GM19395 (cell line): Measurements from ENCODE around the gene NT5DC3.

Experiments used
- ATAC-seq: cut with Tn5 transposase; IDR thresholded peaks from one replicate; pipeline ENCODE4 v1.9.1; 2021; ENCODE audit warnings: mild to moderate bottlenecking, moderate library complexity; ENCODE audit not compliant: unreplicated experiment

Gene NT5DC3

DNA sequence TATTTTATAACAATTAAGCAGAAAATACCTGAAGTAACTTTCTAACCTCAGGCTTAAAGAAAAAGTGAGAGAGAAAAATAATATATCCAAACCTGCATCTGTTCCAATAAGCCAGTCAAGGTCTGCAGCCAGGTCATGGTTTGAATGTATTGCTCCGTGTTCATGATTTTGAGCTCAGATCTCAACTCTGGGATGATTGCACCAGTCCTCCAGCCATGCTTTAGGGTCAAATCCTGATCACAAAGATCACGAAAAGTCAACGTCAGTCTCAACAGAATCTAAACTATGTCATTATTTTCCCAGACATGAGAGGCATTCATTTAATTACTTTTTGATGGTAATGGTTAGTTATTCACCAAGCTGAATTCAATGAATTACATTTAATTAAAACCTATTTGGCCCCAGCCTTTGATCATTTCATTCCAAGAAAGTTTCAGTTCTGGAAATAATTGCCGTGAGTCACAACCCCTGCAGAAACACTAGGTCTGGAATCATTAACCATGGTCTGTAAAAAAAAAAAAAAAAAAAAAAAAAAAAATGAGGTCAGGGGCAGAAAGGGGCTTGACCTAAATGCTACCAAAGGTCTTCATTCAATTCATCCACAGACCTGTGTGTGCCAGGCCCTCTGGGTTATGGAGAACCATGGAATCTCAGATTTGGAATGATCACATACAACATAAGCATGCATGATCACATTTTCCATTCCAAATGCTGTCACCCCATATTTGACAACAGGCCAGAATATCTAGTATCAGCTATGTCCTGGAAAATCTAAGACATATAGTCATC is 55.6 kb downstream of the NT5DC3 start:
- ATAC-seq, result no peak

DNA sequence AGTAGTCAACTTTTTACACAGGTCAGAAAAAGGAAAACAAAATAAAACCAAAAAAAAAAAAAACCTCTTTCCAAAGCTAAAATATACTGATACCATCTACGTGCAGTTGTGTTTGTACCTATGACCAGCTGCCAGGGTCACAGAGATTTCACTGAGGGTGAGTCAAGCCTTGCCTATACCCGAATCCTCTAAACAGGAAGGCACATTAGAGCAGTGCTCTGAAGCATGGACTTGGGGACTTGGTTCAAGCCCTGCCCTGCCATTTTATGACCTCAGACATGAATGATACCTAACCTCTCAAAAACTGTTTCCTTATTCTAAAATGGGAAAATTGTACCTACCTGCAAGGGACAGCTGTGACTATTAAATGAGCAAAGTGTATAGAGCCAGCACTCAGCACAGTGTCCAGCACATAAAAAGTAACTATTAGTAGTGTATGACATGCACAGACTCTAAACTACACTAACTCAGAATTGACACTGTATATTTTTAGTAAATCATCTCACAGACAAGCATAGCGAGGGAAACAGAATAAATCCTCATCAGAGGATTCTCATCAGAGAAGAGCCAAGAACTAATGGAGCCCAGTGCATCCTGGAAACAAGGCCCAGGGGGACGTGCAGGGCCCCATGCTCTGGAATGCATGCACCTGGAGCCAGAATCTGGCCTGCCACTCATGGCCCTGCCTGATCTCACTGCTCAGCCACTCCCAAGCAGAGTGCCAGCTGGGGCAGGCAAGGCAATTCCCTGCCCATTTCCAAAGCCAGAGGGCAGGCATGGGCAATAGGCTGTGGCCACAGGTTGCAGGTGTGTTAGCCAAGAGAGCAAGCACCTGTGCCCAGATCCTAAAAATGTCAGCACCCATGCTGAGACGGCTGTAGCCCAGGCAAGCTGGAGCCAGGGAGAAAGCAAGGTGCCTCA is 57.0 kb downstream of the NT5DC3 start:
- ATAC-seq, result no peak

DNA sequence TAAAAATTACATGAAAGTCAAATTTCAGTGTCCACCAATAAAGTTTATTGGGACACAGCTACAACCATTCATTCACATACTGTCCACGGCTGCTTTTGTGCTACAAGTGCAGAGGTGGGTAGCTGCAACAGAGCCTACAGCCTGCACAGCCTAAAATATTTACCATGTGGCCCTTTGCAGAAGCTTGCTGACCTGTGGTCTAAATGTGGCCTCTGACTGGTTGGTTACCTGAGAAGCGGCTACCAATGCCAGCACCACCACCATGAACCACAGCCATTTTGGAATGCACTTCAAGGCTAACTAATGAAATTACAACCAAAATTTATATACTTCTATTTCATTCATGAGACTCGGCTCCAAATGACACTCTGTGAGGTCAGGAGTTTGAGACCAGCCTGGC is 58.6 kb downstream of the NT5DC3 start:
- ATAC-seq, result no peak

DNA sequence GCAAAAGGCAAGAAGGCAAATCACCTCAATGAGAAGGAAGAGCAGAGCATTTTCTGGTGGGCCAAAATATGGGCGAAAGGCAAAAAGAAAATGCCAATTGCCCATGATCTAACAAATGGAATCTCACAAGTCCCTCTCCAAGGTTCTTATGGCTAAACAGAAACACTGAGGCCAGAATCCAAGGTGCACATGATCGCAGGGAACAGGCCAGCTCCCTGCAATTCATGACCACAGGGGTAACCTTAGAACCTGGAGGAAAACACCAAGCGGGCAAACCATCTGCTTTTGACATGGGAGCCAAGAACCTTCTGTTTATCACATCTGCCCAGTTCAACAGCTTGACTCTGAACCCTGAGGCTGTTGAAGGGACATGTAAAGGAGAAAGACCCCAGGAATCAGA is 60.0 kb downstream of the NT5DC3 start:
- ATAC-seq, result no peak

DNA sequence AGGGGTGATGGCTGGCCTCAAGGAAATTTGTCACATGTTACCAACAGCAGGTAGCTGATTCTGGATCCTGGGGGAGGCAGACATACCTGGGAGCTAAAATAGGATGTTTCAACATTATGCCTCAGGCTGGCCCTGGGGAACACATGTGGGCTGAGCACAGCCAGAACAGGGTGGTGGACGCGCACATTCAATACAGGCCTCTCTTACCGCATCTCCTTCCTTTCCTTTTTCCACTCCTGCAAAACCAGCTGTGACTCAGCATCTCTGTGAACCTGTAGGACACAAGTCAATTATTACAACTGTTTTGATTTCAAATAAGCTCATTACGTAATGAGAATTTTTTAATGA is 61.0 kb downstream of the NT5DC3 start:
- ATAC-seq, result no peak

DNA sequence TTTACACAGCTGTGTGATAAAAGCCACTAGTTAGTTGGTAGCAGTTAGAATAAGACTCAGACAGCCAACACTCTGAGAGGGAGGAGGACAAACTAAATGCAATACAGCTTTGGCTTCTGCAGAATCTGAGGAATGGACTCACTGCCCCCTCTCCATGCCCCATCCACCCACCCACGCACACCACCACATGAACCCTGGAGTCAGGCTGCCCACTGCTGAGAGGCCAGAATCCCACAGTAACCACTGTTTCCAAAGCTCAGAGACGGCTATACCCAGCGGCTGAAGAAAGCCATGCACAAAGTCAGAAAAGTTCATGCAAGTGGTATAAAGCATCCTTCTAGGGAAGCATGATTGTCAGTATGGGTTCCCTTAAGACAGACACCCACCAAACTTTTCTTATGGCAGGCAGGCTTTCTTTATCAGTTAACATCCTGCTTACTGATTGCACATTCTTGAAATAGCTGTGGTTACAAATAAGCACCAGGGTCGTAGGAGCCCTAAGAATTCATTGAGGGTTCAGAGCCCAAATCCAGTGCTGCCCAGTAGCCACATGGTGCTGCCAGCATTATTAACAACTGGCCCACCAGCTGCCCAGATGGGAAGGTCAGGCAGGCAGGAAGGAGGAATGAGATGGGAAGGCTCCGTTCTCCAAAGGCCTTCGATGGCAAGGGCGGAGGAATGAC is 61.5 kb downstream of the NT5DC3 start:
- ATAC-seq, result no peak

DNA sequence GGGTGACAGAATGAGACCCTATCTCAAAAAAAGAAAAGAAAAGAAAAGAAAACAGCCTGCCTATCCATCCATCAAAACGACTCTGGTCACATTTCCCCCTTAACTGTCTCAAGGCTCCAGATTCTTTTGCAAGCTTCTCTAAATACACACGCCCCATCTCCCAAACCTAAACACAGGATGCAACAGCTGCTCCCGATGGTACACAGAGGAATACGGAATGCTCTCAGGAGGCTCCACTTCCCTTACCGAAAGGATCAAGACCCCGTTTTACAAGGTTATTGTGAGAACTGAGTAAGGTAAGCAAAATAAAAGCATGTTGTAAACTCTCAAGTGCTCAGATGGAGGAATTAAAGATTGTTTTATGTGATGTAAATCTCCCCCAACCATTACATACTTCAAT is 62.3 kb downstream of the NT5DC3 start:
- no peak for ATAC-seq

DNA sequence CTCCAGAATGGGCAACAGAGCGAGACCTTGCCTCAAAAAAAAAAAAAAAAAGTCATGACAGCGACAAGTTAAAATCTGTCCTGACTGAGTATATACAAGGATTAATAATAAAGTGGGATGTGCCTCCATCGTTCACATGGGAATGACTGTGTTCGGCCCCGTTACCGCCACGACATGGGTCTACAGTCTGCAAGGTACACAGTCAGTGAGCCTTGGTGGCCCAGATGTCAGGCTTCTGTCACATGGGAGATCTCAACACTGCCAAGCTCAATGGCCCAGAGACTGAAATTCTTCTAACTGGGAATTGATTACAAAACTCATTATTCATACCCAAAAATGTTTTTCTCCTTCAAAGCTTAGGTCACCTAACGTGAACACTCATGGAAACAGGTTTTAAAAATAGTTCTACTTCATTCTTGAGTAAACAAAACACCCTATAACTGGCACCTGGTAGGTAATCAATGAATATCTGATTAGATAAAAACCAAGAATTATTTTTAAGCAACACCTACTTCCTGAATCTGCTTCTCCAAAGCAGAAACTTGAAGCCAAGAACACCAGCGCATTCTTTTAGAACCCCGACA is 66.0 kb downstream of the NT5DC3 start:
- ATAC-seq, result no peak

DNA sequence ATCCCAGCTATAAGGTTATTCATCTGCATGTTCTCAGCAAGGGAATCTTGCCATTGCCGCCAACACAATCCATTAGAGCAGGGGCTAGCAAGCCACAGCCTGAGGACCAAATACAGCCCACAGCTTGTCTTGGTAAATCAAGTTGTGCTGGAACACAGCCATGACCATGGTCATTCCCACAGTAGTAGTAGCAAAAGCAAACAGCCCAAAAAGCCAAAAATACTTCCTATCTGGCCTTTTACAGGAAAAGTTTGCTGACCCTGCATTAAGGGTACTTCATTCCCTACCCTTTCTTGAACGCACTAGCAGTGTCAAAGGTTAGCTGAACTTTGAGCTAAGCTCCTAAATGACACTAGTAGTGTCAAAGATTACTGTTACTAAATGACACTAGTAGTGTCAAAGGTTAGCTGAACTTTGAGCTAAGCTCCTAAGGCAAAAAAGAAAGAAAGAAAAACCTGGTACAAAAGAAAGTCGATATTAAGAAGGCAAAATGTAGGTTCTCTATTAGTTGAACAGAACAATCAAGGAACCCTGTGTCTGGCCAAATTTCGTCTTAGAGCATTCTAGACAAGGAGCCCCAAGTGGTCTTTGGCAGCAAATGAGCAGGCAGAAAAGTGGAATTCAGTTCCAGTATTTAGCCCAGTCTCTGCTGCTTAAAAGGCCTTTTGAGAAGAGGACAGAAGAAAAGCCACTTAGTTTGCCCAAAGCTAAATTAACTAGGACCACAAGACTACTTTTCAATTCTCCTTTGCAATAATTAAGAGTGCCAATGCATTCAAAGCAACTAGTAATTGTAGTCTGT is 67.7 kb downstream of the NT5DC3 start:
- ATAC-seq, result no peak

DNA sequence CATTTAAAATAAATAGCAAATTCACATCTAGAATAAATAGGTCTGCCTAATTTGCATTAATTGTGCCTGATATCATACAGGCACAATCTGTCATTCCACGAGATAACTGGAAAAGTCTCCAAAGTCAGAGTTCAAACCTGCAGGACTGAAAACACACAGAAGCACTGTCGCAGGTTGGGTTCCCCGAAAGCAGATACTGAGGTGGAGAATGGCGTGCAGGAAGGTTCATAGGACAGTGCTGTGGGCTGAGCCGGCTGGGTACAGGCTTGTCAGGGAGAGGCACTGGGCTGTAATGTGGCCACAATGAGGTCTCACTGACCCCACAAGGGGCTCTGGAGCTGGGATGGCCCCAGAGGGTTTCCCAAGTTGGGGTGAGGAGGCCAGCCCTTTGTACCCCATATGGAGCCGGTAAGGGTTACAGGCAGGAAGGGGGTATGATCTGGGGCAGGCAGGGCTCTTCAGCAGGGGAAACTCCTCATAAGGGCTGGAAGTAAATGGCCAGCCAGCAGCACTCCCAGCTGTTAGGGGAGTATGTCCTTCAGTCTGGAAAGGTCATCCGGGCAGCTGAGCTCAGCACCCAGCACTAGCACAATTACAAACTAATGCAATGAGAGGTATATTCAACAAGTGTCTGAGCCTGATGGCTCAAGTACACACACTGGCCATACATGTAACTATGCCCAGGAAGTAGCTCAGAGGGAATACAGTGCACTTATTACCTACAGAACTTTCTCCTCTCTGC is 68.5 kb downstream of the NT5DC3 start:
- no peak for ATAC-seq

DNA sequence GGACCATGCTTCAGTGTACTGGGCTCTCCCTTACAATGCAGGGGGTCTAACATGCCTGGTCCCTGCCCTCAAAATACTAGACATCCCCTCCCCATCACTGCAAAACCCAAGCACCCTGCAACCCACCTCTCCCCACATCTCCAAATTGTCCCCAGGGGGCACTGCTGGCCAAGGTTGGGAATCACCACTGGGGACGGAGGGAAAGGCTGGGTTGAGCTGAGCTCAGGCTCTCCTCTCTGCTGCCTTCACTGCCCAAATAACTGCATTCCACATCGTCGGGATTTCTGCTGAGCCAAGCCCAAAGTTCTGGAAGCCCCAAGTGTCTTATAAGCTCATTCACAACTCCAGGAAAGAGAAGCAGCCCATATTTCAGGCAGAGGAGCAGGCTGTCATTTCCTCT is 69.6 kb downstream of the NT5DC3 start:
- ATAC-seq, result no peak

DNA sequence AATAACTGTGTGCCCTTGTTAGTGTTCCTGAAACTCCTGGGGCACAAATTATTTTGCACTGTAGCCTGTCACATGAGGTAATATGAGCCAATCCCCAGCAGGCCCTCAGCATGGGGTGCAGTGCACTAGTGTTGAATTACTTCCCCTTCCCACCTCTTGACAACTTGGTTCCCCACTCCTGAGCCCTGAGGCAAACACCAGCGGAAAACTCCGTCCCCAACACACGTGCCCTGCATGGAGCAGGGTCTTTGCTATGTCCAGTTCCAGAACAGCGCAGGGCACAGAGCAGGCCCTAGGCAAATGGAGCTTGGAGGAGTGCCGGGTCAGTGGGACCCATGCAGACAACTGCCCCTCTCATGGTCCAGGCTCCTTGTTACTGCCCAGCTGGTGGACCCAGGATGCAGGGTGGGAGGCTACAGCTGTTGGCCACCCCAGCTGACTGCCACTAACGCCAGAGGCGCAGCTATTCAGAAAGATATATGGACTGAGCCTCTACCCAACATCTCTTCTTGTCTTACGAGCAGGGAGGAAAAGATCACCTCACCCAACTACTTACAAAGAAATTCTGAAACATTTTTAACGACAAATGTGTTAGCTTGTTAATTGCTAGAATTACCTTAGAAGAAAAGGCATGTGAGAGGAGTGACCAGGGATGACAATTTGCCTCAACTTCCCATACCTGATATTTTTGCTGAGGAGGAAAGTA is 71.6 kb downstream of the NT5DC3 start:
- ATAC-seq, result no peak

DNA sequence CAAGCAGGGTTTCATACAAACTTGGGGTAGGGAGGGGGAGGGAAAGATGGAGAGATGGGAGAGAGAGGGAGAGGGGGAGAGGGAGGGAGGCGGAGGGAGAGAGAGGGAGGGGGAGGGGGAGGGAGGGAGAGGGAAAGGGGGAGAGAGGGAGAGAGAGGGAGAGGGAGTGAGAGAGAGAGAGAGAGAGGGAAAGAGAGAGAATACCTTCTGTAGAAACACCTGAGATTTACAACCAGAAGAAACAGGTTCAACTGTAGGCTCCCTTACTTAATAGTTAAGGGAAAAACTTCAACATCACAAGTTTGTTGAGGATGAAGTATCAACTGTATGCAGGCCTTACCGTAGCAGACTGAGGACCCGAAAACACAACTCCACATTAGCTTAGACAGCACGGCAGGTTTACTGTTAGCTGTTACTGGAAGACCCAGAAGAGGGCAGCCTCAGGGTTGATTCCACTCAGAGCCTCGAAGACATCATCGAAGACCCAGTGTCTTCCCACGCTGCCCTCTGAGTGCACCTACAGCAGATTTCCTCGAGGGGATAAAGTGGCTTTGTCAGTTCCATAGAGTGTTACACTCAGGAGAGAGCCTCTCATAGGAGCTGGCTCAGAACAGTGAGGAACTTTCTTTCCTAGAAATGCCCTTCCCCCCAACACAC is 72.4 kb downstream of the NT5DC3 start:
- ATAC-seq, result no peak

DNA sequence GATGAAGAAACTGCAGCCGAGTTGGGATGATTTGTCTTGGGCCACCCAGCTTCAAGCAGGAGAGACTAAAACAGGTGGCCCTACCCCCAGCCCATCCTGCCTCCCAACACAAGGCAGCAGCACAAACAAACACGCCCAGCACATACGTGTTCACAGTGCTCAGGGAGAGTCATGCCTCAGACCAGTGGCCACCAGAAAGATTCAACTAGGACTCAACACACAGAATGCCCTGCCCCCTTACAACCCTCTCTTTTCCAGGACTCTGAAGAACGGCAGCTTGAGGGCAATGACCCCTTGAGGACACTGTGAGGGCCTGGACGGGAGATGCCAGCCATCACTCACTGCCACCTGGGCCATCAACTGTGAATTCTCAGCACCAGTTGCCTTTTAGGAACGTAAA is 75.0 kb downstream of the NT5DC3 start:
- no peak for ATAC-seq

DNA sequence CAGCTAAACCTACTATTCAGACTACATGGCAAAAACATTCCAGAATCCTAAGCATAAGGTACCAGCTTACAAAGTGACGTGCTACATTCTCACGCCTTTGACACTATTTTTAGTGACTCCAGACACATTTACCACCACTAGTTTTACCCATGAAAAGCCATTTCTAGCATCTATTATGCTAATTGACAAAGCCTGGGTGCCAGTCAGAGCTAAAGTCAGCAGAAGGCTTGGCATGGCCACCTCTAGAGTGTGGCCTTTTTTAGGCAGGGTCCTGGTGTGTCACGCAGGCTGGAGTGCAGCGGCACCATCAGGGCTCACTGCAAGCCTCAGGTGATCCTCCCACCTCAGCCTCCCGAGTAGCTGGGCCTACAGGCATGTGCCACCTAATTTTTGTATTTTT is 75.7 kb downstream of the NT5DC3 start:
- ATAC-seq, result no peak

DNA sequence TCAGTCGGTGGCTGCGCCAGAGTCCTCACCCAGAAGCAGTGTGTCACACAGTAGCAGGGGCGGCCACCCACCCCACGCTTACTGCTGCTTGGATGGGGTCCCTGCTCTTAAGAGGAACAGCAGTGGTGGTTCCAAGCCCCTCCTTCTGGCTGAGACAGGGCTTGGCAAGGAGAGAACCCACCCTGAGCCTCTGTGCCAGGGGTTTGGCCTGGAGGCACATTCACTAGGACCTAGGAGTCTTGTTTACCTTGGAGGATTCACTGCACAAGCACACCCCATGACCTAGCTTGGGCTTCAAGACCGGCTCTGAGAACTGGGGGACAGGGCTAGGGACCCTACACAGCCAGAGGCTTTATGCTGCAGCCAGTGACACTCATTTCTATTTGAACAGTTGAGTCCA is 78.6 kb downstream of the NT5DC3 start:
- no peak for ATAC-seq

DNA sequence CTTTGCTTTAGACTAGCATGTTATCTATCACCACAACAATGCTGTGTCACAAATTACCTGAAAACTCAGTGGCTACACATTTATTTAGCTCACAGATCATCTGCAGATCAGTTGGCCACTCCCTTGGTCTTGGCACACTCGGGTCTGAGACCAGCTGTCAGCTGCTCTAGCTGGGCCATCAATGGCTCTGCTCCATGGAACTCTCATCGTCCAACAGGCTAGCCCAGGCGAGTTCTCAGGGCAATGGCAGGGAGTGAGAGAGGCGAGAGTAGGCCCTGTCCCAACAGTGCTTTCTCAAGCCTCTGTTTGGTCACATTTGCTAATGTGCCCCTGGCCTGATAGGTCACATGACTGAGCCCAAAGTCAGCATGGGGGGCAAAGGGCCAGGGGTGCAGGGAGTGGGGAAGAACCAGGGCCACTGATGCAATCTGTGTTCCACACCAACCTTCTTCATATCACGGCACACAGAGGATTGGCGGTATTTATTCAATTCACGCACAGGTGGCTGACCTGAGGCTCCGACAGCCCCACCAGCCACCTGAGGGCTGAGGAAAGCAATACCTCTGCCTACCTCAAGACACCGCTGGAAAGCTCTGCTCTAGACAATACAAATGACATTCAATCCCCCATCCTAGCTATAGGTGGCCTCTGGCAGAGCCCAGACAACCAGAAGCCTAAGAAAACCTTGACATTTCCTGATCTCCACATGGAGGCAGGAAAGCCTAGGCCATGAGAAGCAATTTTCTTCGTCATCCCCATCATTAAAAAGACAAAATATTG is 82.5 kb downstream of the NT5DC3 start:
- ATAC-seq, result no peak

DNA sequence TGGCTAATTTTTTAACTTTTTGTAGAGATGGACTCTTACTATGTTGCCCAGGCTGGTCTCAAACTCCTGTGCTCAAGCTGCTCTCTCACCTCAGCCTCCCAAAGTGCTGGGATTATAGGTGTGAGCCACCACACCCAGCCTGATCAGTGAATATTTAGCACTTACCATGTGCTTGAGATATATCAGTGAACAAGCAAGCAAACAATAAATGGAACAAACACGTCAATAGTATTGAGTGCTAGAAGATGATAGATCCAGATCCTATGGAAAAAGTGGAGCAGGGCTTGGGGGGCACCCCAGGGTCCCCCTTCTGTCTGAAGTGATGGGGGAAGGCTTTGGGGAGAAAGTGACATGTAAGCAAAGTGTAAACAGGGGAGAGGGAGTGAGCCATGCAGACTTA is 83.8 kb downstream of the NT5DC3 start:
- ATAC-seq, result no peak
